HepG2 (cell line): ENCODE results near the gene GLI3. TPM values are rescaled to one million over a fixed set of nuclear protein-coding genes. Genes with fewer than 3 reads are reported as not detected.

Experiments
- ELF3 ChIP-seq: IDR thresholded peaks from 2 replicates; pipeline ENCODE4 v1.6.1; 2016; ENCODE audit warnings: missing genetic modification reagents, missing compliant biosample characterization
- HNF4G ChIP-seq, 2 experiments: sonication (generic) in 1 of 2; formaldehyde crosslinking in 1 of 2; IDR thresholded peaks; 2 replicates each; pipeline versions ENCODE4 v1.4.0 to v1.6.1; 2011 to 2020; ENCODE audit warnings: borderline replicate concordance in 2 of 2, low read depth in 2 of 2, mild to moderate bottlenecking in 2 of 2, low read length in 1 of 2, missing genetic modification reagents in 1 of 2, moderate library complexity in 1 of 2
- MXI1 ChIP-seq: IDR thresholded peaks from 3 replicates; pipeline ENCODE4 v1.6.1; 2012; ENCODE audit warnings: low read depth, low read length, inconsistent platforms, borderline replicate concordance
- PPARG ChIP-seq: conservative IDR thresholded peaks from 2 replicates; pipeline ENCODE4 v1.6.1; 2016; ENCODE audit warnings: missing biosample characterization, missing genetic modification reagents
- SAP130 ChIP-seq: IDR thresholded peaks from 2 replicates; pipeline ENCODE4 v1.6.1; 2016; ENCODE audit warnings: low read depth
- ZFP36L1 ChIP-seq: sonication (generic); formaldehyde crosslinking; IDR thresholded peaks from 2 replicates; pipeline ENCODE4 v1.8.0; 2022; ENCODE audit warnings: mild to moderate bottlenecking, missing genetic modification reagents, moderate library complexity
- ZNF292 ChIP-seq: sonication (generic); formaldehyde crosslinking; IDR thresholded peaks from 2 replicates; pipeline ENCODE4 v1.8.1; 2022; ENCODE audit warnings: mild to moderate bottlenecking, low read depth, missing genetic modification reagents, borderline replicate concordance
- polyA plus RNA-seq, 8 experiments: library from polyadenylated mRNA; depleted of rRNA in 3 of 8; stranded (reverse) in 7 of 8; unstranded in 1 of 8; fragments of >200 nt; fragmentation: Illumina TruSeq in 4 of 8; extraction: Trizol in 4 of 8; gene quantifications; 2 replicates each; pipeline versions ENCODE4 v1.2.1 to v1.2.3, GENCODE V29; 2011 to 2016; ENCODE audit warnings: low read depth in 4 of 8, missing spikeins in 1 of 8, mixed read lengths in 1 of 8; ENCODE audit not compliant: insufficient read depth in 1 of 8
- total RNA-seq, 5 experiments: library from RNA; depleted of rRNA; stranded (reverse); fragments of >200 nt; fragmentation: Illumina TruSeq; extraction: Trizol; gene quantifications; 2 replicates each; pipeline ENCODE4 v1.2.3, GENCODE V29; 2016; ENCODE audit warnings: low read depth in 1 of 5
- TF ChIP-seq, protein P1 (sequence below): sonication (generic); formaldehyde crosslinking; IDR thresholded peaks from 2 replicates; pipeline ENCODE4 v1.8.0; 2022; ENCODE audit warnings: missing genetic modification reagents, mild to moderate bottlenecking, inconsistent platforms, borderline replicate concordance
- TF ChIP-seq, protein P2 (sequence below): sonication (generic); formaldehyde crosslinking; IDR thresholded peaks from 2 replicates; pipeline ENCODE4 v1.8.1; 2023; ENCODE audit warnings: missing genetic modification reagents, inconsistent platforms, borderline replicate concordance
- TF ChIP-seq, protein P3 (sequence below): sonication (generic); formaldehyde crosslinking; conservative IDR thresholded peaks from 2 replicates; pipeline ENCODE4 v1.8.0; 2022; ENCODE audit warnings: missing genetic modification reagents

Gene GLI3
- total and polyA plus RNA-seq, 2 of the 13 experiments (the other 11 are each of a cell fraction or from before 2014, with no cell fraction given): not detected

DNA sequence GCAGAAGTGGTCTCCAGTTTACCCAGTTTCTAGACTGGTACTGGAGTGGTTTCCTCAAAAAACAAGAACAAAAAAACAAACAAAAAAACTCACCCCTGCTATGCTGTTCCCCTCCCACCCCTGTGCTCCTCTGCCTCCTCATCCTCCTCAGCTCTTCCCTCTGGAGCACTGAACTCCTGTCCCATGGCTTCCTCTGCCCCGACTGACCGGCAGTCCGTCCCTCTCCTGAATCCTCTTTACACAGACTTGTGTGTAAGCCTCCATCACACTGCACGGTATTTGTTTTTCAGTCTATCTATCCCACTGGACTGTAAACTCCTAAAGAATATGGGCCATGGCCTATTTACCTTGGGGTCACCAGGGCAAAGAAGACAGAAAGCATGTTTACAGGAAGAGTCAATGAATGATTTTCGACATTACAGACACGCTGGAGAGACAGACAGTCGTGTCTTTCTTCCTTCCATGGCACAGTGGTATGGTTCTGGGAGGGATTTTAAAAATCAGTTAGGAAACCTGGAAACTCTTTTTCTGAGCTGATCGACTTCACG lies 265.3 kb downstream of the GLI3 start (continued):
- peak; percentile 76; the same call in 1 of the 2 replicates for TF ChIP-seq ZNF292 (CRISPR knock-in tag)
- peak; percentile 86 for TF ChIP-seq PPARG
- TF ChIP-seq, protein P1, sequence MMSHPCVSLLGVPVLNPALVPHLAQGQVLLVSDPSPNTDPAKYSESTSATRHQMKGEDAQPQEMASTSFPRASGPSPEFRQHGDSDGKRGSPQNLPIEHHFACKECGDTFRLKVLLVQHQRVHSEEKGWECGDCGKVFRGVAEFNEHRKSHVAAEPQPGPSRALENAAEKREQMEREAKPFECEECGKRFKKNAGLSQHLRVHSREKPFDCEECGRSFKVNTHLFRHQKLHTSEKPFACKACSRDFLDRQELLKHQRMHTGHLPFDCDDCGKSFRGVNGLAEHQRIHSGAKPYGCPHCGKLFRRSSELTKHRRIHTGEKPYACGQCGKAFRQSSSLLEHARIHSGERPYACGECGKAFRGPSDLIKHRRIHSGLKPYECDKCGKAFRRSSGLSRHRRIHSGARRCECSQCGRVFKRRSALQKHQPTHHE (CRISPR knock-in tag): no peak
- 0 out of 3 replicates have a peak, but pooled peaks have one; percentile 17 for TF ChIP-seq MXI1
- TF ChIP-seq, protein P2, sequence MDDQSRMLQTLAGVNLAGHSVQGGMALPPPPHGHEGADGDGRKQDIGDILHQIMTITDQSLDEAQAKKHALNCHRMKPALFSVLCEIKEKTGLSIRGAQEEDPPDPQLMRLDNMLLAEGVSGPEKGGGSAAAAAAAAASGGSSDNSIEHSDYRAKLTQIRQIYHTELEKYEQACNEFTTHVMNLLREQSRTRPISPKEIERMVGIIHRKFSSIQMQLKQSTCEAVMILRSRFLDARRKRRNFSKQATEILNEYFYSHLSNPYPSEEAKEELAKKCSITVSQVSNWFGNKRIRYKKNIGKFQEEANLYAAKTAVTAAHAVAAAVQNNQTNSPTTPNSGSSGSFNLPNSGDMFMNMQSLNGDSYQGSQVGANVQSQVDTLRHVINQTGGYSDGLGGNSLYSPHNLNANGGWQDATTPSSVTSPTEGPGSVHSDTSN: no peak
- TF ChIP-seq, protein P3, sequence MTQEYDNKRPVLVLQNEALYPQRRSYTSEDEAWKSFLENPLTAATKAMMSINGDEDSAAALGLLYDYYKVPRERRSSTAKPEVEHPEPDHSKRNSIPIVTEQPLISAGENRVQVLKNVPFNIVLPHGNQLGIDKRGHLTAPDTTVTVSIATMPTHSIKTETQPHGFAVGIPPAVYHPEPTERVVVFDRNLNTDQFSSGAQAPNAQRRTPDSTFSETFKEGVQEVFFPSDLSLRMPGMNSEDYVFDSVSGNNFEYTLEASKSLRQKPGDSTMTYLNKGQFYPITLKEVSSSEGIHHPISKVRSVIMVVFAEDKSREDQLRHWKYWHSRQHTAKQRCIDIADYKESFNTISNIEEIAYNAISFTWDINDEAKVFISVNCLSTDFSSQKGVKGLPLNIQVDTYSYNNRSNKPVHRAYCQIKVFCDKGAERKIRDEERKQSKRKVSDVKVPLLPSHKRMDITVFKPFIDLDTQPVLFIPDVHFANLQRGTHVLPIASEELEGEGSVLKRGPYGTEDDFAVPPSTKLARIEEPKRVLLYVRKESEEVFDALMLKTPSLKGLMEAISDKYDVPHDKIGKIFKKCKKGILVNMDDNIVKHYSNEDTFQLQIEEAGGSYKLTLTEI (CRISPR knock-in tag): no peak
- TF ChIP-seq ELF3 (CRISPR knock-in tag): peak; percentile 64
- TF ChIP-seq SAP130 (CRISPR knock-in tag): peak; percentile 30; the same call in 1 of the 2 replicates
- TF ChIP-seq HNF4G (IDR thresholded peaks at IDR 0.05; ENCODE audit: borderline replicate concordance, low read depth, low read length): 0 out of 2 replicates have a peak, but pooled peaks have one; percentile 9
- no peak; the same call in 1 of the 2 replicates for TF ChIP-seq HNF4G (CRISPR knock-in tag; IDR thresholded peaks at IDR 0.05; ENCODE audit: borderline replicate concordance, low read depth)
- TF ChIP-seq ZFP36L1 (CRISPR knock-in tag): peak; percentile 23; the same call in 1 of the 2 replicates
